Thyroid gland (tissue), 4 donors: ENCODE data around the gene PACS2. TPM values are rescaled to one million over a fixed set of nuclear protein-coding genes. Genes with fewer than 3 reads are reported as not detected.
"Not testable (repeated sequence)": the region's sequence is repeated elsewhere in the genome, so short reads cannot be mapped to it uniquely, and the experiment has no call there.

Experiments
- DNase-seq, 2 donors: peaks; one replicate each; pipeline ENCODE4 v3.0.0-alpha.2; 2019
- H3K27ac ChIP-seq, 3 donors: fragments of 200-600 bp; sonication (generic); 1 replicate in 2 of 3; 2 replicates in 1 of 3; pipeline ENCODE4 v1.5.1; 2016 to 2019; ENCODE audit warnings: mild to moderate bottlenecking in 1 of 3, moderate library complexity in 1 of 3
- H3K27me3 ChIP-seq: fragments of 200-600 bp; sonication (generic); one replicate; pipeline ENCODE4 v1.5.1; 2019
- H3K36me3 ChIP-seq, 2 donors: fragments of 200-600 bp; sonication (generic); one replicate each; pipeline ENCODE4 v1.5.1; 2016 to 2019
- H3K4me1 ChIP-seq, 2 donors: fragments of 200-600 bp; sonication (generic); one replicate each; pipeline ENCODE4 v1.5.1; 2017 to 2019
- H3K4me3 ChIP-seq, 3 donors: fragments of 200-600 bp; sonication (generic); replicated peaks in 1 of 3; 1 replicate in 2 of 3; 2 replicates in 1 of 3; pipeline ENCODE4 v1.5.1; 2016; ENCODE audit warnings: mild to moderate bottlenecking in 1 of 3
- H3K9me3 ChIP-seq: fragments of 200-600 bp; sonication (generic); one replicate; pipeline ENCODE4 v1.5.1; 2017
- CTCF ChIP-seq, 6 experiments: fragments of 200-600 bp in 3 of 6; fragments of 450-650 bp in 3 of 6; sonication (generic) in 3 of 6; IDR thresholded peaks; one replicate each; pipeline ENCODE4 v1.5.1; 2016 to 2019; ENCODE audit warnings: antibody characterized with exemption in 6 of 6, mild to moderate bottlenecking in 2 of 6, inconsistent platforms in 1 of 6, moderate library complexity in 1 of 6
- POLR2A ChIP-seq, 2 donors: fragments of 450-650 bp; IDR thresholded peaks; one replicate each; pipeline ENCODE4 v1.6.1; 2017; ENCODE audit warnings: antibody characterized with exemption in 2 of 2, mild to moderate bottlenecking in 2 of 2, moderate library complexity in 1 of 2
- WGBS, 2 donors: methylation state at CpG; one replicate each; pipeline ENCODE4 v1.1.5; 2017; 5-methylcytosine and 5-hydroxymethylcytosine counted together
- intact Hi-C: fragments of 100-400 bp; cut with DNase I; formaldehyde crosslinking; loops from one replicate; pipeline ENCODE4 v1.15.1; 2023
- total RNA-seq, 4 donors: library from RNA; depleted of rRNA; stranded (reverse); fragments of >200 nt; gene quantifications; one replicate each; pipeline ENCODE4 v1.2.3, GENCODE V29; 2016

PACS2 gene
- total RNA-seq, 4 donors from 2014 or later, result 54.6 to 85.2 (median 72.1) TPM

- intact Hi-C loops, result no loop called here
- DNase-seq, result no peak
- peaks cover 0 to 4% of the 10 kb centered on the region in 2 donors for H3K4me1 ChIP-seq
- H3K4me3 ChIP-seq, result no peak overlapping the region
- H3K9me3 ChIP-seq, result no peaks in the 10 kb centered on the region
- no peaks in the 10 kb centered on the region for H3K27me3 ChIP-seq
- WGBS, 2 donors, result 94 to 95% methylated on average over 17 to 18 of the region's 22 CpGs
- H3K27ac ChIP-seq, result no peak overlapping the region
- TF ChIP-seq CTCF (IDR thresholded peaks at IDR 0.05), result no peak
- TF ChIP-seq POLR2A (IDR thresholded peaks at IDR 0.05), result no peak
- no peaks in the 10 kb centered on the region for H3K36me3 ChIP-seq
Measured at GRCh38 chr14:105355850-105356604, 41.5 kb downstream of the PACS2 start.

GRCh38 chr14:105356927-105357326 lies 42.4 kb downstream of the PACS2 start:
- Histone ChIP-seq H3K4me3 (no peak overlapping the region), H3K9me3 (no peaks in the 10 kb centered on the region), H3K27me3 (no peaks in the 10 kb centered on the region), H3K36me3 (no peaks in the 10 kb centered on the region), H3K27ac (no peak overlapping the region), H3K4me1 (peaks cover 0 to 2% of the 10 kb centered on the region in 2 donors)
- DNase-seq, result no peak
- intact Hi-C loops, result no loop called here
- 73 to 81% methylated on average over 9 of the region's 9 CpGs for WGBS, 2 donors
- no peak for TF ChIP-seq POLR2A (IDR thresholded peaks at IDR 0.05)
- TF ChIP-seq CTCF (IDR thresholded peaks at IDR 0.05), result no peak

DNA sequence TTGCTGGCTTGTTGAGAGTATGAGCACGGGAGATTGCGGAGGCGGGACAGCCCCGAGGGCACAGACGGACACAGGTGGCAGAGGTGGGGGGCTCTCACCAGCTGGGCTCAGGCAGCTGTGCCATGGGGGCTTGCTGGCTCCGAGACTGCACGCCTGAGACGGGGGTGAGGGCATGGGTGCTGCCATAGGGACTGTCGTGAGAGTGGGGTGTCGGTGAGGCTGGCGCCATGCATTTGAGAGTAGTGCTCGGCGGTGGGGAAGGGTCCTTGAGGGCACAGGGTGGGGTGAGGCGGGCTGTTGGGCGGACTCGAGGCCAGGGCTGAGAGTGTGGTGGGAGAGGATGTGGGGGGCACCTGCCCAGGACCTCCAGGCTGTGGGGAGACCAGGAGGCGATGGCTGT lies 43.1 kb downstream of the PACS2 start:
- no peaks in the 10 kb centered on the region for H3K36me3 ChIP-seq
- TF ChIP-seq CTCF (IDR thresholded peaks at IDR 0.05), result no peak
- no peaks in the 10 kb centered on the region for H3K4me1 ChIP-seq
- no peaks in the 10 kb centered on the region for H3K27me3 ChIP-seq
- no peak for DNase-seq
- no peaks in the 10 kb centered on the region for H3K9me3 ChIP-seq
- WGBS, 2 donors, result 94 to 96% methylated on average over 17 of the region's 17 CpGs
- no peak overlapping the region for H3K4me3 ChIP-seq
- intact Hi-C loops, result no loop called here
- no peak overlapping the region for H3K27ac ChIP-seq

DNA sequence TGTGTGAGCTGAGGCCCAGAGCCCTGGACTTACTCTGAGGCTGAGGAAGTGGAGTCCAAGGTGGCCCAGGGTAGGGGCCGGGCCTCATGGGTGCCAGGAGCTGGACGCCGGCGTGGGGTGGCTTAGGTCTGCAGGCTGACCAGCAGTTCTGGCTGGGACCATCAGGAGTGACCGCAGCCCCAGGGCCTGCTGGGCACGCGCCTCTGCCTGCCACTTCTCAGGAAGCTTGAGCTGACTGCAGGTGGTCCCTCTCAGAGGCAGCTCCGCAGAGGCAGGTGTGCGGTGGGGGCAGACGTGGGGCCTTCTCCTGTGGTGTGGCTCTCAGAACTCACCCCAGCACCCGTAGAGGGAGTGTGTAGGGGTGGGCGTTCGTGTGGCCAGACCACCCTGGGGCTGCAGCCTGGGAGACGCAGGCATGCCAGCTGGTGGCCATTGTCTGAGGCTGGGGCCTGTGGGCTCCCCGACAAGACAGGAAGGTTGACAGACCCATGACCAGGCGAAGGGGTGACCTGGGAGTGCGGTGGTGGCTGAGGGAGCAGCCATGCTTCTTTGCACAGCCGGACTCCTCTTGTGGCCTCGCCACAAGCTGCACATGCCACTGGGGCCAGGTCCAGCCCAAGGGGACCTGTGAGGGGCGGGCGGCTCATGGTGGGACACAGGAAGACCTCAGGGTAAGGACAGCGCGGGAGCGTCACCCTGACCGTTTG lies 43.7 kb downstream of the PACS2 start:
- Histone ChIP-seq H3K36me3 (no peaks in the 10 kb centered on the region), H3K27me3 (no peaks in the 10 kb centered on the region), H3K4me3 (no peak overlapping the region), H3K27ac (no peak overlapping the region), H3K9me3 (no peaks in the 10 kb centered on the region), H3K4me1 (no peaks in the 10 kb centered on the region)
- 96 to 100% methylated on average over 6 to 13 of the region's 25 CpGs for WGBS, 2 donors
- DNase-seq, result no peak
- intact Hi-C loops, result no loop called here
- TF ChIP-seq POLR2A (IDR thresholded peaks at IDR 0.05), result no peak

- Histone ChIP-seq H3K27me3 (no peaks in the 10 kb centered on the region), H3K4me1 (no peaks in the 10 kb centered on the region), H3K27ac (no peak overlapping the region), H3K9me3 (no peaks in the 10 kb centered on the region), H3K4me3 (no peak overlapping the region), H3K36me3 (no peaks in the 10 kb centered on the region)
- DNase-seq, result no peak
- WGBS, 2 donors, result 96% methylated on average over 16 of the region's 16 CpGs
- intact Hi-C loops, result no loop called here
- no peak for TF ChIP-seq CTCF (IDR thresholded peaks at IDR 0.05)
- TF ChIP-seq POLR2A (IDR thresholded peaks at IDR 0.05), result no peak
Measured at GRCh38 chr14:105358943-105359342, 44.4 kb downstream of the PACS2 start.

DNA sequence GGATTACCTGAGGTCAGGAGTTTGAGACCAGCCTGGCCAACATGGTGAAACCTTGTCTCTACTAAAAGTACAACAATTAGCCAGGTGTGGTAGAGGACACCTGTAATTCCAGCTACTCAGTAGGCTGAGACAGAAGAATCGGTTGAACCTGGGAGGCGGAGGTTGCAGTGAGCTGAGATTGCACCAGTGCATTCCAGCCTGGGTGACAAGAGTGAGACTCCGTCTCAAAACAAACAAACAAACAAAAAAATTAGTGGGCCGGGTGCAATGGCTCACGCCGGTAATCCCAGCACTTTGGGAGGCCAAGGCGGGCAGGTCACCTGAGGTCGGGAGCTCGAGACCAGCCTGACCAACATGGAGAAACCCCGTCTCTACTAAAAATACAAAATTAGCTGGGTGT lies 46.9 kb downstream of the PACS2 start:
- H3K4me3 ChIP-seq, H3K27me3 ChIP-seq, H3K36me3 ChIP-seq, H3K27ac ChIP-seq, H3K9me3 ChIP-seq, DNase-seq, intact Hi-C loops, H3K4me1 ChIP-seq: not testable (repeated sequence)
- 94 to 95% methylated on average over 10 of the region's 10 CpGs for WGBS, 2 donors
